HG02610 (cell line): ENCODE results near the gene CYTH4.

ENCODE experiments used
- ATAC-seq: cut with Tn5 transposase; IDR thresholded peaks from one replicate; pipeline ENCODE4 v1.9.1; 2021; ENCODE audit warnings: mild to moderate bottlenecking, moderate library complexity; ENCODE audit not compliant: unreplicated experiment

The CYTH4 gene

DNA sequence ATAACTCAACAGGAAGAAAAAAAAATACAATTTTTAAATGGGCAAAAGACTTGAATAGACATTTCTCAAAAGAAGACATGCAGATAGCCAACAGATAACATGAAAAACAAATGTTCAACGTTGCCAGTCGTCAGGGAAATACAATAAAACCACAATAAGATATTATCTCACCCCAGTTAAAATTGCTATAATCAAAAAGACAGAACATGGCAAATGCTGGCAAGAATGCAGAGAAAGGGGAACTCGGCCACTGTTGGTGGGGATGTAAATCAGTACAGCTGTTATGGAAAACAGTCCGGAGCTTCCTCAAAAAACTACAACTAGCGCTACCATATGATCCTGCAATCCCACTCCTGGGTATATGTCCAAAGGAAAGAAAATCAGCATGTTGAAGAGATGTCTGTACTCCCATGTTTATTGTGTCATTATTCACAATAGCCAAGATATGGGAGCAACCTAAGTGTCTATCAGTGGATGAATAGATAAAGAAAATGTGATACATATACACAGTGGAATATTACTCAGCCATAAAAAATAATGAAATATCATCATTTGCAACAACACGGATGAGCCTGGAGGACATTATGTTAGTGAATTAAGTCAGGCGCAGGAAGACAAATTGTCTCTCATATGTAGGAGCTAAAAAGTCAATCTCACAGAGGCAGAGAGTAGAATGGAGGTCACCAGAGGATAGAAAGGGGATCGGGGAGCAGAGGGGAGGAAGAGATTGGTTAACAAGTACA is 12.2 kb upstream of the CYTH4 start:
- ATAC-seq: no peak

GRCh38 chr22:37270928-37271650 is 11.2 kb upstream of the CYTH4 start:
- ATAC-seq: no peak

DNA sequence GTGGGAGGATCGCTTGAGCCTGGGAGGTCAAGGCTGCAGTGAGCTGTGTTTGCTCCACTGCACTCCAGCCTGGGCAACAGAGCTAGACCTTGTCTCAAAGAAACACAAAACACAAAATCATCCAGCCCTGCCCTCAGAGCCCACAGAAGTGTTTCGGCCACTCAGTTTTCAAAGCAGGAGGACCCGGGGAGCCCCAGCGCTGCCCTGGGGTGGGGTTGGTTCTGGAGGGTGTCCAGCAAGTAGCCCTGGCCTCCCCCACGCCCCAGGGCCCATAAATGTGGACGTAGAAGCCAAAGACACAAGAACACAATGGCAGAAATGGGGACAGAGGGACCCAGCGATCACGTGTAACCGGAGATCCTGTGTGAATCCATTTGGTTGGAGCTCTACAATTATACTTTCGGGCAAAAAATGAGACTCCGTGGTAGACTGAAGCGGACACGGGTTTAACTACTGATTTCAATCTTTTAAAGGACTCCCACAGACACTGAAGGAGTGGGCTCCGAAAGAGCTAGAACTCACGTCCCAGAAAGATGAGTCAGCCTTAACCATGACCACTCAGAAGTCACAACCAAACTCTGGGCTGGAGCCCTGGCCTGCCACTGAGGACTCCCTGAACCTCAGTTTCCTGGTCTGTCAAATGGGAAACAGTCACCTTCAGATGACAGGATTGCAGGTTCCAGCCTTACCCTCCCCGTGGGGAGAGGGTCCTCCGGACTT is 9.0 kb upstream of the CYTH4 start:
- no peak for ATAC-seq

DNA sequence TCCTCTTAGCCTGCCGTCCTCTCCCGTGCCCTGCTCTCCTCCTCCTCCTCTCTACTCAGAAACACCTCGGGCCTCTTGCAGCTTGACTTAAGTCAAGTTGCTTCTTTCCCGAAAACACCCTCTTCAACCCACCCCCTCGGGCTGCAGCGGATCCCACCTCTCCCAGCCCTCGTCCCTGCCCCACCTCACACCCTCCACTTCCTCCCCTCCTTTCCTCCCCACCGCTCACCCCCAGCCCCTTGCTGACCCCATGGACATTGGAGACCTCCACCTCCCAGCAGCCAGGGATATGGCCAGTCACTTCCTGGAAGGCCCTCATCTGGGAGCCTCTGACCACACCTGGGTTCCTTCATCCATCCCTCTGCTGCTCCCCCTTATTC is 8.5 kb upstream of the CYTH4 start:
- ATAC-seq: no peak

GRCh38 chr22:37274380-37274862 is 7.9 kb upstream of the CYTH4 start:
- ATAC-seq: no peak

DNA sequence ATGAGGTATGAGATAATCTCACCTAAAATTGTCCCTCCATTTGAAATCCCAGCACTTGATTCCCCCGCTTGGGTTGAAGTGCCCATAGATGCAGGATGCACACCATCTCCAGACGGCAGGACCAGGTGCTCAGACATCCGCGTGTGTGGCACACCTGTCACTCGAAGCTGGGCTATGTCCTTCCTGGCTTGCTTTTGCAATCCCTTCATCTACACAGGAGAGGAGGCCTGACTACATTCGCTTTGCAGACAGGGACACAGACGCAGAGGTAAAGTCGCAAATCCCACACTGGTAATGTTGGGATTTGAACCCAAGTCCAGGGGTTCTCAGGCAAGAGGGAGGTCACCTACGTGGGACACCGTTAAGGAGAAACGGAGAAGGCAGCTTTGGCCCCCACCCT is 7.2 kb upstream of the CYTH4 start:
- ATAC-seq: no peak

DNA sequence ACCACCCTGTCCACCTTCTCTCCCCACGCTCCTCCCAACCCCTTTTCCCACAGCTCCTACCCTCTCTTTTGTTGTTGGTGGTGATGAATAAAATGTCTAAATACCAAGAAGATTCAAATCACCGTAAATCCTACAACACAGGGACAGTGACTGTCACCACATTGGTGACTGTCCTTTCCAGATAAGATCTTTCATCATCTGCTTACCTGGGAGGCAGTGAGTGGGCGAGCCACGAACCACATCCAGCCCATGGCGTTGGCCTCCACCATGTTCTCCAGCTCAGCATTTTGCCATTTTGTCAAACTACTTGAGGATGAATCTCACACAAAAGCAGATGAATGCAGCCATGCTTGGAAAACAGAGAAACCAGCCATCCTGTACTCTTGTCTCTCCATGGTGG is 6.7 kb upstream of the CYTH4 start:
- no peak for ATAC-seq

GRCh38 chr22:37276776-37277175 is 5.5 kb upstream of the CYTH4 start:
- ATAC-seq: no peak

- ATAC-seq: no peak
These were observed 4.9 kb upstream of the CYTH4 start for GRCh38 chr22:37277384-37277783.

DNA sequence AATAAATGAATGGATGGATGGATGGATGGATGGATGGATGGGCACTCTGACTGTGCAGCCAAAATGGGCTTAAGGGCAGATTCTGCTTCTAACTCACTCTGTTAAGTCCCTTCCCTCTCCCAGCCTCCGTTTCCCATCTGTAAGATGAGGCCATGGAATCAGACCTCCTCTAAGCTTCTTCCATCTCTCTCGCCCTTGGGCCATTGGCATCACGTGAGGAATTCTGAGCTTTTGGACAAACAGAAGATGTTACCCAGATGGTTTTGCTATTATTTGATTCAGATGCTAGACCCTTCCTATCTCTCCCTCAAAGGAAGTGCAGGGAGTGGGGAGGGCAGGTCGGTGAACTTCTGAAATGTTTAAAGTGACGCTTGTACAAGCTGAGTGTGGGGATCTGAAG is 4.0 kb upstream of the CYTH4 start:
- no peak for ATAC-seq

GRCh38 chr22:37279331-37280181 is 2.8 kb upstream of the CYTH4 start:
- no peak for ATAC-seq

DNA sequence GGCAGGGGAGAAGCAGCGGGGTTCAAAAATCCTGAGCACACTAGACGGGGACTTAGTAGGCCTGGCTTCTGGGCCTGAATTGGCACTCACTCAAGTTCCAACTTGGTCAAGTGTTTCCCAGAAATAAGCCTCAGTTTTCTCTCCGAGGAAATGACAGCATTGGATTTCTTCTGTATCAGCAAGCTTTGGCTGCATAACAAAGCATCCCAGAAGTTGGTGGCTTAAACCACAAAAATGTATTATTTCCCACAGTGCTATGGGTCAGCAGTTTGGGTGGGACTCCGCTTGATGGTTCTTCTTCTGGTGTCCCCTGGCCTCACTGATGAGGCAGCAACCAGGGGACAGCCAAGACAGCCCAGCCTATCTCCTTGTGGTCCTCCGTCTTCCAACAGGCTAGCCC is 1.6 kb upstream of the CYTH4 start:
- no peak for ATAC-seq

DNA sequence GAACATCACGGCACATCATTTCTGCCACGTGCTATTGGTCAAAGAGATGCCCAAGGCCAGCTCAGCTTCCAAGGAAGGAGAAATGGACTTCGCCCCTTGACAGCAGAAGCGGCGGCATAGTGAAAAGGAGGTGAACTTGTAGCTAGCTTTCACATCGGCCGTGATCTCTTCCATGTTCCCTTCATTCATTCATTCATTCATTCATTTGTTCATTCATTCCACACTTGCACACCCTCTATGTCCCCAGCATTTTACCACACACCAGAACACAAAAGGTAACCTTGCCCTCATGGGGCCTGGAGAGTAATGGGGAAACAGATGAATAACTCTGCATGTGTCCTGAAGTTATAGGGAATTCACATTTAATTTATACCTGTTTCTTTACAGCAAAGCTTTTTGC is 1.1 kb upstream of the CYTH4 start:
- ATAC-seq: no peak

DNA sequence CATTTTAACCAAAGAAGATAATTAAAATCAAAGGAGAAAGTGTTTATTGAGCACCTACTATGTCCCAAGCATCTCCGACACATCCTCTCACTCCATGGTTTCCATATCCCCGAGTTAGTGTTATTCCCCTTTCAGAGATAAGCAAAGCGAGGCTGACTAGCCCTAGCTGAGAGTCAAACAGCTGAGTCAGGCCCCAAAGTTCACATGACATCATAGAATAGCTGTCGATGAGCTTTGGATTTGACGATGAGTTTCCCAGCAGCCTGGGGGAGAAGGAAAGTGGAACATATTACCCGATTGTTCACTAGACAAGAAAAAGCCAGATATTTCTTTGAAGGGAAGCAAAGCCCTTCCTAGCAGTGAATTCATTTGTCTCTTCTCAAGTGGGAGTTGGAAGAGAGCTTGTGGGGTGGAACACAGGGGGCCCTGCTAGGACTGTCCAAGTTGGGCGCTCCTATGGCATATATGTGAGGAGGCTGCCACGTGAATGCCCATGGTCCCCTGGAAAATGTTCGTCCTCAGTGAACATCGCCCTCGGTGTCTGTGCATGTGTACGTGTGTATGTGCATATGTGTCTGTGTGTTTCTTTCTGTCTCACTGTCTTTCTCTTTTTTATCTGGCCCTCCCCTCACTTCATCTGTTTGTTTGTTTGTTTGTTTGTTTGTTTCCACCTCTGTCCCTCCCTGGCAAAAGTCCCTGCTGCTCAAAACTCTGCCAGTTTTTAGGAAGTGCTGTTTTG is 493 bp upstream of the CYTH4 start:
- no peak for ATAC-seq

GRCh38 chr22:37283393-37283937 is 1.2 kb downstream of the CYTH4 start:
- ATAC-seq: no peak

- no peak for ATAC-seq
These were observed 2.0 kb downstream of the CYTH4 start for GRCh38 chr22:37284126-37284804.

GRCh38 chr22:37284805-37285355 is 2.6 kb downstream of the CYTH4 start:
- ATAC-seq: no peak

GRCh38 chr22:37285937-37286336 is 3.6 kb downstream of the CYTH4 start:
- ATAC-seq: no peak

DNA sequence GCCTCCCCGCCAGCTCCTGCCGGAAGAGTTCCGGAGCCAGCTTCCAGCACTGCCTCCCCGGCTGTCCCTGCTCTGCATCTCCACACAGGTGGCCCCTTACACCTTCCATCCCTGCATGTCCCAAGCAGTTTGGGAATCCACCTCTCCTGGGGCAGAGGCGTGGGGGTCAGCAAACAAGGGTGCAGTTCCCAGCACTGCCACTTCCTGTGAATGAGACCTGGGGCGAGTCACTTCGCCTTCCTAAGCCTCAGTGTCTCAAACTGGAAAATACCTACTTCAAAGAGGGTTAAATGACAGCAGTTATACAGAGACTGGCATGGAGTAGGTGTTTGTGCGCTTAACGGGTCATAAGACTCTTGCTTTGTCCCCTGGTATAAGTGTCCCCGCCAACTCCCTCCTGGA is 5.2 kb downstream of the CYTH4 start:
- no peak for ATAC-seq
